GM10266 (cell line): Measurements from ENCODE around the gene GLB1L2.

Source experiments
- DNase-seq: peaks from one replicate; pipeline ENCODE4 v3.0.0; 2012; ENCODE audit errors: extremely low spot score
- CTCF ChIP-seq: IDR thresholded peaks from 2 replicates; pipeline ENCODE4 v1.5.1; 2012; ENCODE audit warnings: mild to moderate bottlenecking, low read depth; ENCODE audit not compliant: control insufficient read depth, insufficient read depth; ENCODE audit errors: missing control alignments

The GLB1L2 gene

GRCh38 chr11:134363592-134363991 is 31.8 kb downstream of the GLB1L2 start:
- no peak for TF ChIP-seq CTCF
- DNase-seq: no peak

DNA sequence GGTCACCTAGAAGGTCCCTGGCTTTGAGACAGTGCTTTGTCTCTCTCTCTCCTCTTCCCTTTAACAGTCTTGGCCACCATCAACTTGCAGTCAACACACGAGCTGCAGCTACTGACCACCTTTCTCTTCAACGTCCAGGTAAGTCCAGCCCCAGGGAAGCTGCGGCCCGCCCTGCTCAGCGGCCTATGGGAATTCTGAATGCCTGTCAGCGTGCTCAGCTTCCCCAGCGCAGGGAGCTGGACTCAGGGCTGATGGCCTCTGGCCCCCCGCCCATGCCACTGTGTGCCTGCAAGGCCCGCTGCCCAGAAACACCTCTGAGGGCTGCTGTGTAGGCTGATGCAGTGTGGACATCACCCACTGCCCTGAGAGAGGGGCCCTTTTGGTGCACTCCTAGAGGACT is 32.5 kb downstream of the GLB1L2 start:
- TF ChIP-seq CTCF: no peak
- DNase-seq: no peak

GRCh38 chr11:134365011-134365925 is 33.5 kb downstream of the GLB1L2 start:
- no peak for DNase-seq
- TF ChIP-seq CTCF: no peak

DNA sequence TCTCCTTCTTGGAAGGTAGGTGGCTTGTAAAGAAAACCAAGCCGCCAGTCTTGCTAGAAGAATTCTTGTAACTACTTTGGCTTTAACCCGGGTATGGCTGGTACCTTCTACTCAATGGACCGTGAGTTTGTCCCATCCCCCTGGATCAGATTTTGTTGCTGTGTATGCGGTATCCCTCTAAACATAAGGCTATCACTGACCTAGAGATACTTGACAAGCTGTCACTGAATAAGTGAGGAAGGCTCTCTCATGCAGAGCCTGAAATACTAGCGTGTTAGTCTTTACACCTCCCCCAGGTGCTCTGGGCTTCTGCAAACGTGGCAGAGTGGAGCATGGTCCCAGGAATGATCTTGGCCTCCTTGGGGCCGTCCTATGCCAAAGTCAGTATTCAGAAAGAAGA is 34.5 kb downstream of the GLB1L2 start:
- DNase-seq: no peak
- no peak for TF ChIP-seq CTCF

- no peak for TF ChIP-seq CTCF
- DNase-seq: no peak
These were observed 36.0 kb downstream of the GLB1L2 start for GRCh38 chr11:134367781-134368180.

- no peak for DNase-seq
- no peak for TF ChIP-seq CTCF
These were observed 38.1 kb downstream of the GLB1L2 start for GRCh38 chr11:134369656-134370525.
